Posterior cingulate gyrus (tissue), 11 donors: ENCODE data around the gene HAGHL.

Source experiments
- DNase-seq, 10 donors: peaks; one replicate each; pipeline versions ENCODE4 v3.0.0 to v3.0.0-alpha.2; 2020 to 2021; ENCODE audit warnings: mixed read lengths in 3 of 10
- intact Hi-C: fragments of 100-400 bp; cut with DNase I; formaldehyde crosslinking; loops from one replicate; pipeline ENCODE4 v1.15.1; 2023

The HAGHL gene

GRCh38 chr16:726438-727290, at the start of gene HAGHL, which contains the start of gene CCDC78:
Gene HAGHL, plus strand, starts transcription at chr16:727106. Its CDS starts 404 bp downstream, at chr16:727510.
Gene CCDC78, minus strand, starts transcription at chr16:726443. Its CDS starts 76 bp downstream, at chr16:726367.
- intact Hi-C loops = no loop called here
- DNase-seq = peak in 6 of 10 donors; percentile 66 to 95 (median 79)

GRCh38 chr16:677316-678190, 49.4 kb upstream of the HAGHL start:
- DNase-seq = no peak
- intact Hi-C loops = no loop called here

- no peak for DNase-seq
- intact Hi-C loops = no loop called here
These were observed 48.6 kb upstream of the HAGHL start for GRCh38 chr16:678209-678857.

GRCh38 chr16:678858-679813, 47.8 kb upstream of the HAGHL start:
- peak in 5 of 10 donors; percentile 40 to 92 (median 43) for DNase-seq
- intact Hi-C loops = no loop called here

GRCh38 chr16:679814-680624, 46.9 kb upstream of the HAGHL start, which contains the start of gene STUB1:
Gene STUB1, plus strand, starts transcription at chr16:680410. Its CDS starts 116 bp downstream, at chr16:680526.
- intact Hi-C loops = no loop called here

GRCh38 chr16:680625-680945, 46.3 kb upstream of the HAGHL start:
- intact Hi-C loops = no loop called here
- DNase-seq = no peak

More at GRCh38 chr16:679814-680624, 46.9 kb upstream of the HAGHL start, which contains the start of gene STUB1:
- DNase-seq = peak; percentile 70 to 97 (median 82)

DNA sequence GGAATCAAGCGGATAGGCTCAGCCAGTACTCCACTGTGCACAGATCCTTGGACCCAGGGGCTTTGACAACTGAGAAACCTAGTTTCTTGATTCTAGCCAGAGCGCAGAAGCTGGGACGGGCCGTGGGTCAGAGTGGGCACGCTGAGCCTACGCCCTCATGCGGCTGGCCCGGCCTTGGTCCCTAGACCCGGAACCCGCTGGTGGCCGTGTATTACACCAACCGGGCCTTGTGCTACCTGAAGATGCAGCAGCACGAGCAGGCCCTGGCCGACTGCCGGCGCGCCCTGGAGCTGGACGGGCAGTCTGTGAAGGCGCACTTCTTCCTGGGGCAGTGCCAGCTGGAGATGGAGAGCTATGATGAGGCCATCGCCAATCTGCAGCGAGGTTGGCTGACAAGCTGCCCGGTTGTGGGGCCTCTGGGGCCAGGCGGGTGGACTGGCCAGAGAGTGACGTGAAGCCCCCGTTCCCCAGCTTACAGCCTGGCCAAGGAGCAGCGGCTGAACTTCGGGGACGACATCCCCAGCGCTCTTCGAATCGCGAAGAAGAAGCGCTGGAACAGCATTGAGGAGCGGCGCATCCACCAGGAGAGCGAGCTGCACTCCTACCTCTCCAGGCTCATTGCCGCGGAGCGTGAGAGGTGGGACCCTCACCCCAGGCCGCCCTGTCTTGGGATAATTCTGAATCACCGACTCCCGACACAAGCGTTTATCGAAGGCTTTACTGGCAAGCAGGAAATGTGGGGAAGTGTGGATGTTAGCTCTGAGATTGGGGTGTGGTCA, 45.8 kb upstream of the HAGHL start:
- intact Hi-C loops = no loop called here
- DNase-seq = peak in 1 of 10 donors; percentile 75

DNA sequence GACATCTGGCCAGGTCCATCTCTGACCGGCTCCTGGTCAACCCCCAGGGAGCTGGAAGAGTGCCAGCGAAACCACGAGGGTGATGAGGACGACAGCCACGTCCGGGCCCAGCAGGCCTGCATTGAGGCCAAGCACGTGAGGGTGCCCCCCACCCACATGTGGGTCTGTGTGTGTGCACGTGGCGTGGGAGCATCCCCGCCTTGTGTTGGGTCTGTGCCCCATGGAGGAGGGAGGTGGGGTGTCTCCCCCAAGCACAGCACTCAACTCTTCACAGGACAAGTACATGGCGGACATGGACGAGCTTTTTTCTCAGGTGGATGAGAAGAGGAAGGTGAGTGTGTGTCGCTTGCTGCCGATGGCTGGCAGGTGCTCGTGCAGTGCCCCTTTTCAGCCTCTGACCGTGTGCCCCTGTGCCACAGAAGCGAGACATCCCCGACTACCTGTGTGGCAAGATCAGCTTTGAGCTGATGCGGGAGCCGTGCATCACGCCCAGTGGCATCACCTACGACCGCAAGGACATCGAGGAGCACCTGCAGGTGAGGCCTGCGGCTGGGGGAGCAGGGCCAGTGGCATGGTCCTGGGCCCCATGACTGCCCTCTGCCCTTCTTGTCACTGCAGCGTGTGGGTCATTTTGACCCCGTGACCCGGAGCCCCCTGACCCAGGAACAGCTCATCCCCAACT, 45.0 kb upstream of the HAGHL start:
- no peak for DNase-seq
- intact Hi-C loops = no loop called here

DNA sequence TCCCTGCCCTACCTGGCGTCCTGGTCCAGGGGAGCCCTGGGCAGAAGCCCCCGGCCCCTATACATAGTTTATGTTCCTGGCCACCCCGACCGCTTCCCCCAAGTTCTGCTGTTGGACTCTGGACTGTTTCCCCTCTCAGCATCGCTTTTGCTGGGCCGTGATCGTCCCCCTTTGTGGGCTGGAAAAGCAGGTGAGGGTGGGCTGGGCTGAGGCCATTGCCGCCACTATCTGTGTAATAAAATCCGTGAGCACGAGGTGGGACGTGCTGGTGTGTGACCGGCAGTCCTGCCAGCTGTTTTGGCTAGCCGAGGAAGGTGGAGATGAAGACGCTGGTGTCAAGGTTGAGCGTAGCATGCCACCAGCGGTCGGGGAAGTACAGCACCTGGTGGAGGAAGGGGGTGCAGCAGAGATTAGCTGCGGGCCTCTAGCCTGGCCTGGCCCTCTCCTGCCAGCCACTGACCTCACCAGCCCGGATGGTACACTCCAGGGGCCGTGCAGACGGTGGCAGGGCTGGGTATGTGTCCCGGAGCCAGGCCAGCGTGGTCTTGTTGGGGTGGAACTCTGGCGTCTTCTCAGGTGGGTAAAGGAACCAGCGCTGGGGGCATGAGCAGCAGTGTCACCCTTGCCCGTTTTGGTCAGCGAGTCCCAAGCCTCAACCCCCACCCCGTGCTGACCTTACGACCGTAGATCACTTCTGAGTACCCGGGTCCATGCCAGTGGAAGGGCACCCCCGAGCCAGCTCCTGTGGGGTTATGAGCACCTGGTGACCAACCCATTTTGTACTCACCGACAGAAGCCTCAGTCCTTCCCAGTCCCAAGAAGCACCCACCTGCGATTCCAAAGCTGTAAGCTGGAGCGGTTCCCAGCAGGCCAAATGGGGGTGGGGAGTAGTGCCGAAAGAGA, 44.2 kb upstream of the HAGHL start:
- intact Hi-C loops = no loop called here

GRCh38 chr16:683396-684070, 43.4 kb upstream of the HAGHL start:
- intact Hi-C loops = no loop called here
- DNase-seq = no peak

More for the DNA sequence above, 44.2 kb upstream of the HAGHL start:
- DNase-seq = no peak

DNA sequence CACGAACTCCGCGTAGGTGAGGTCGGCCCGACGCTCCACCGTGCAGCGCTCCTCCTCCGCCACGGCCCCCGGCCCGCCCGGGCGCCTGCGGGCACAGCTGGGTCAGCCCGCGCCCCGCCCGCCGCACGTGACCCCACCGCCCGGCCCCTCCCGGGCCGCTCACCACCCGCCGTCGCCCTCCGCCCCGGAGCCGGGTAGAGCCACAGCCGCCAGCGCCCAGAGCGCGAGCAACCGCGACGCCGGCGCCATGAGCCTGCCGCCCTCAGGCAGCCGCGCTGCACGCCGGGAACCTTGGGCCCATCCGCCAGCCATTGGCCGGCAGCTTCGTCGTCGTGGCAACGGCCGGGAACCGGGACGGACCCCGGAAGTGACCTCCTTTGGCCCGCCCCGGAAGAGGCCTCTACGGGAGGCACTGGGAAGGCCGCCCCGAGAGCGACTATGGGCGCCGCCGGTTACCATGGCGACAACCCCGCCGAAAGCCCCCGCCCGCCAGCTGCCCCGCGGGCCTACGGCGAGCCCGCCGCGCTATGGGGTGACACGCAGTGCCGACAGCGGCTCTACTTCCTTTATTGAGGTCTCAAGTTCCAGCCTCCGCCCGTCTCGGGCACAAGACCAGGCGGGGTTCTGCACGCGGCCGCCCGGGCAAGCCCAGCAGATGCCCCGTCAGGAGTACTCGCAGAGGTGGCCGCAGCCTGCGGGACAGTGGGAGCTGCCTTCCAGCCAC, 42.7 kb upstream of the HAGHL start, which contains the start of gene JMJD8:
Gene JMJD8 (minus strand): TSS at position 264 of the 724 bp plus-strand sequence. CDS start 15 bp downstream, at position 249.
- DNase-seq = peak; percentile 96 to 99 (median 98)
- intact Hi-C loops = no loop called here

- intact Hi-C loops = no loop called here
- DNase-seq = peak in 1 of 10 donors; percentile 70
These were observed 41.8 kb upstream of the HAGHL start for GRCh38 chr16:684961-685696.

- DNase-seq = peak in 1 of 10 donors; percentile 79
- intact Hi-C loops = no loop called here
These were observed 40.9 kb upstream of the HAGHL start for GRCh38 chr16:685967-686366.
